K562 (cell line): ENCODE results near the gene CENPE. TPM values are rescaled to one million over a fixed set of nuclear protein-coding genes. Genes with fewer than 3 reads are reported as not detected.
A peak's percentile ranks its signal among the peaks of the same experiment; 100 is the strongest.

ENCODE experiments used
- CHD1 ChIP-seq: fragments of 200-600 bp; sonication (generic); IDR thresholded peaks from one replicate; pipeline ENCODE4 v1.6.1; 2012; ENCODE audit warnings: mild to moderate bottlenecking, moderate library complexity, low read length, inconsistent platforms
- CREB1 ChIP-seq, 2 experiments: sonication (generic) in 1 of 2; formaldehyde crosslinking in 1 of 2; IDR thresholded peaks; 2 replicates each; pipeline versions ENCODE4 v1.6.1 to v1.8.0; 2012 to 2022; ENCODE audit warnings: inconsistent platforms in 1 of 2, mild to moderate bottlenecking in 1 of 2, missing genetic modification reagents in 1 of 2, moderate library complexity in 1 of 2
- CTBP1 ChIP-seq: fragments of 450-650 bp; IDR thresholded peaks from 2 replicates; pipeline ENCODE4 v1.6.1; 2016; ENCODE audit warnings: borderline replicate concordance
- FOXK2 ChIP-seq, 2 experiments: fragments of 450-650 bp; IDR thresholded peaks in 1 of 2; conservative IDR thresholded peaks in 1 of 2; 2 replicates each; pipeline ENCODE4 v1.6.1; 2016; ENCODE audit warnings: low read depth in 2 of 2, mild to moderate bottlenecking in 1 of 2
- FOXM1 ChIP-seq, 2 experiments: fragments of 450-650 bp in 1 of 2; sonication (generic) in 1 of 2; formaldehyde crosslinking in 1 of 2; IDR thresholded peaks; 2 replicates each; pipeline versions ENCODE4 v1.6.1 to v1.9.0; 2017 to 2022; ENCODE audit warnings: low read depth in 2 of 2, mild to moderate bottlenecking in 2 of 2, missing genetic modification reagents in 1 of 2, moderate library complexity in 1 of 2
- HNRNPUL1 ChIP-seq: fragments of 200-400 bp; formaldehyde crosslinking; IDR thresholded peaks from 2 replicates; pipeline ENCODE4 v1.6.1; 2017; ENCODE audit warnings: low read length
- KLF10 ChIP-seq: fragments of 250-450 bp; sonication (Bioruptor Pico); IDR thresholded peaks from 2 replicates; pipeline ENCODE4 v1.6.1; 2021; ENCODE audit warnings: matching md5 sums
- MBD1 ChIP-seq: fragments of 250-450 bp; sonication (Bioruptor Pico); IDR thresholded peaks from 2 replicates; pipeline ENCODE4 v1.8.0; 2022; ENCODE audit warnings: inconsistent platforms
- MECOM ChIP-seq: fragments of 250-450 bp; sonication (Bioruptor Pico); IDR thresholded peaks from 2 replicates; pipeline ENCODE4 v1.8.0; 2022; ENCODE audit warnings: inconsistent platforms
- NFE2 ChIP-seq: IDR thresholded peaks from 2 replicates; pipeline ENCODE4 v1.6.1; 2014; ENCODE audit warnings: antibody characterized with exemption, low read depth
- NRF1 ChIP-seq, 2 experiments: fragments of 450-650 bp; IDR thresholded peaks in 1 of 2; conservative IDR thresholded peaks in 1 of 2; 2 replicates each; pipeline ENCODE4 v1.6.1; 2014; ENCODE audit warnings: mild to moderate bottlenecking in 2 of 2
- PBX2 ChIP-seq, 2 experiments: IDR thresholded peaks in 1 of 2; conservative IDR thresholded peaks in 1 of 2; 2 replicates each; pipeline ENCODE4 v1.6.1; 2016; ENCODE audit warnings: low read depth in 2 of 2, mild to moderate bottlenecking in 1 of 2, missing compliant biosample characterization in 1 of 2, missing genetic modification characterization in 1 of 2, moderate library complexity in 1 of 2
- RNF2 ChIP-seq: sonication (generic); IDR thresholded peaks from 2 replicates; pipeline ENCODE4 v1.6.1; 2016
- SAFB ChIP-seq: fragments of 200-400 bp; formaldehyde crosslinking; IDR thresholded peaks from 2 replicates; pipeline ENCODE4 v1.6.1; 2017; ENCODE audit warnings: low read depth, low read length, borderline replicate concordance
- SIX5 ChIP-seq, 2 experiments: IDR thresholded peaks; 2 replicates each; pipeline ENCODE4 v1.6.1; 2011; ENCODE audit warnings: low read length in 2 of 2, borderline replicate concordance in 1 of 2, low read depth in 1 of 2, mild to moderate bottlenecking in 1 of 2, moderate library complexity in 1 of 2; ENCODE audit not compliant: insufficient read depth in 1 of 2
- SOX6 ChIP-seq: fragments of 450-650 bp; IDR thresholded peaks from 2 replicates; pipeline ENCODE4 v1.6.1; 2014; ENCODE audit warnings: mild to moderate bottlenecking
- SUPT5H ChIP-seq: fragments of 450-650 bp; IDR thresholded peaks from 2 replicates; pipeline ENCODE4 v1.6.1; 2016
- TAF15 ChIP-seq: fragments of 200-400 bp; formaldehyde crosslinking; IDR thresholded peaks from 2 replicates; pipeline ENCODE4 v1.6.1; 2017; ENCODE audit warnings: mild to moderate bottlenecking, low read depth, low read length, moderate library complexity
- TARDBP ChIP-seq: fragments of 450-650 bp; IDR thresholded peaks from 2 replicates; pipeline ENCODE4 v1.6.1; 2016
- TFE3 ChIP-seq: fragments of 450-650 bp; formaldehyde crosslinking; IDR thresholded peaks from 2 replicates; pipeline ENCODE4 v1.4.0; 2020; ENCODE audit warnings: mild to moderate bottlenecking, mixed read lengths
- ZNF212 ChIP-seq: fragments of 450-650 bp; formaldehyde crosslinking; IDR thresholded peaks from 2 replicates; pipeline ENCODE4 v1.4.0; 2020; ENCODE audit warnings: mild to moderate bottlenecking
- ZNF253 ChIP-seq: fragments of 250-450 bp; sonication (Bioruptor Pico); conservative IDR thresholded peaks from 2 replicates; pipeline ENCODE4 v1.6.1; 2021; ENCODE audit warnings: mild to moderate bottlenecking
- ZNF589 ChIP-seq: fragments of 200-800 bp; sonication (Bioruptor generic); IDR thresholded peaks from 2 replicates; pipeline ENCODE4 v1.6.1; 2016; ENCODE audit warnings: low read depth, missing genetic modification characterization, missing compliant biosample characterization
- polyA plus RNA-seq, 8 experiments: library from polyadenylated mRNA; depleted of rRNA in 4 of 8; stranded (reverse) in 5 of 8; unstranded in 3 of 8; fragments of >200 nt; fragmentation: Nextera tagmentation in 2 of 8; fragmentation: Illumina TruSeq in 1 of 8; extraction: Ambion mirVana in 2 of 8; extraction: Trizol in 1 of 8; gene quantifications; 2 replicates each; pipeline versions ENCODE4 v1.2.1 to v1.2.3, GENCODE V29; 2011 to 2014; ENCODE audit warnings: inconsistent platforms in 1 of 8, missing spikeins in 1 of 8
- total RNA-seq, 7 experiments: library from RNA; depleted of rRNA in 6 of 7; stranded (reverse); fragments of >200 nt in 6 of 7; fragmentation: Illumina TruSeq in 2 of 7; extraction: Trizol in 2 of 7; gene quantifications; 2 replicates each; pipeline versions ENCODE4 v1.2.1 to v1.2.3, GENCODE V29; 2011 to 2021; ENCODE audit warnings: low replicate concordance in 1 of 7

Gene CENPE
- total and polyA plus RNA-seq, 9 of the 15 experiments (the other 6 are each of a cell fraction or from before 2014, with no cell fraction given): 9.9 to 53.2 (median 27.4) TPM

- no peak for TF ChIP-seq PBX2 (CRISPR knock-in tag; IDR thresholded peaks at IDR 0.05; ENCODE audit: low read depth)
- no peak for TF ChIP-seq PBX2 (tag; conservative IDR thresholded peaks at IDR 0.05; ENCODE audit: low read depth)
- TF ChIP-seq TARDBP: no peak
- no peak for TF ChIP-seq MBD1 (CRISPR knock-in tag)
- TF ChIP-seq NFE2: 0 out of 2 replicates have a peak, but pooled peaks have one; percentile 7
- TF ChIP-seq SAFB: no peak
- TF ChIP-seq RNF2: peak; percentile 57; the same call in 1 of the 2 replicates
- TF ChIP-seq ZNF253 (CRISPR knock-in tag): no peak
- peak; percentile 26; the same call in 1 of the 2 replicates for TF ChIP-seq SOX6
- no peak for TF ChIP-seq MECOM (CRISPR knock-in tag)
- no peak for TF ChIP-seq HNRNPUL1
- TF ChIP-seq FOXM1 (IDR thresholded peaks at IDR 0.05; ENCODE audit: low read depth): peak; percentile 97
- TF ChIP-seq FOXM1 (CRISPR knock-in tag; IDR thresholded peaks at IDR 0.05; ENCODE audit: low read depth): no peak
- peak; percentile 26 to 53; a peak in 1 of 4 replicates for TF ChIP-seq SIX5 (IDR thresholded peaks at IDR 0.05; ENCODE audit: borderline replicate concordance in 1 of 2, insufficient read depth in 1 of 2, low read depth in 1 of 2, low read length in 2 of 2)
- TF ChIP-seq CTBP1: 0 out of 2 replicates have a peak, but pooled peaks have one; percentile 43
- TF ChIP-seq NRF1 (conservative IDR thresholded peaks at IDR 0.05 in 1 of 2, IDR thresholded peaks at IDR 0.05 in 1 of 2): peak; percentile 54 to 61
- TF ChIP-seq SUPT5H: peak; percentile 82
- TF ChIP-seq CREB1 (IDR thresholded peaks at IDR 0.05): peak; percentile 95
- TF ChIP-seq CREB1 (CRISPR knock-in tag; IDR thresholded peaks at IDR 0.05): peak; percentile 97
- no peak for TF ChIP-seq KLF10 (CRISPR knock-in tag)
- peak in 1 of 2 experiments; percentile 99; a peak in 2 of 4 replicates for TF ChIP-seq FOXK2 (conservative IDR thresholded peaks at IDR 0.05 in 1 of 2, IDR thresholded peaks at IDR 0.05 in 1 of 2; ENCODE audit: low read depth in 2 of 2)
- TF ChIP-seq ZNF589 (CRISPR knock-in tag): no peak
- TF ChIP-seq ZNF212 (CRISPR knock-in tag): no peak
- no peak for TF ChIP-seq TFE3 (CRISPR knock-in tag)
- no peak for TF ChIP-seq CHD1
- TF ChIP-seq TAF15: no peak
These were observed at the start of gene CENPE (continued) for GRCh38 chr4:103198111-103198765.
